Mucosa of gallbladder (tissue), 1 donor: ENCODE data around the gene RIGI. TPM values are rescaled to one million over a fixed set of nuclear protein-coding genes. Genes with fewer than 3 reads are reported as not detected.
"Not testable (repeated sequence)": the region's sequence is repeated elsewhere in the genome, so short reads cannot be mapped to it uniquely, and the experiment has no call there.

Source experiments
- DNase-seq: peaks from one replicate; pipeline ENCODE4 v3.0.0-alpha.2; 2020; ENCODE audit warnings: low spot score
- total RNA-seq: library from RNA; stranded (reverse); gene quantifications from one replicate; pipeline ENCODE4 v1.2.1, GENCODE V29; 2021
- donor health status: DM: no; HTN: no; CAD: no.

RIGI gene
- 9.4 TPM for total RNA-seq

- DNase-seq = peak; percentile 93
Observed at GRCh38 chr9:32526041-32526706, at the start of gene RIGI. Gene RIGI (minus strand): TSS chr9:32526196. CDS start chr9:32526166, 30 bp downstream.

DNA sequence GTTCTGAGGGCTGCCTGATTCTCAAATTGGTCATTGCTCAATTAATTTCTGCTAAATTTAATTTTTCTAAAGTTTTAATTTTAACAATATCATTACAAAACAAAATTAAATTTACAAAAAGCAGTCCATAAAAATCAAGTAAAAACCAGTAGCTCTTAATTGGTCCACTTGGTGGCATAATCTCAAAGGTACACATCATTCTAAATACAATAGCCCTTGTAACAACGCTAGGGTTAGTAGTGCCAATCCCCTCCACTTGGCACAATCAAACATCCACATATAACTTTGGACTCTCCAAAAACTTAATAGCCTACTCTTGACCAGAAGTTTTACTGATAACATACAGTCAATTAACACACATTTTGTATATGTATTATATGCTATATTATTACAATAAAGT is 48.9 kb upstream of the RIGI start:
- DNase-seq = no peak

DNA sequence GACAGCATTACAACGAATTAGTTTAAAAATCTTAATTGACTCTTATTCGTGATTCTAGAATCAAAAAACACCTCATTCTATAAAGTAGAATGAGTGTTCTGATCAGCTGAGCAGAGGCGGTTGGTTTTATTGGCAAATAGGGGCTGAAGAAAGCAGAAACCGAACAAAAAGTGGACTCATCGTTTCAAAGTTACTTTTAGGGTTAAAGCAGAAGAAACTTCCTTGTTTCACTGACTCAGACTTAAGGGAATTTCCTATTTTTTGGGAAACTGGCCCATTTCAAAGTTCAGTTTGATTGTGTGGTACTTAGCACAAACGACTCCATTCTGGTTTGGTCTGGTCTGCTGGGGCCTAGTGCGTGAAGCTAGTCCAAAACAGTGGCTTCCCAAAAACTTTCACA is 47.8 kb upstream of the RIGI start:
- DNase-seq = no peak

DNA sequence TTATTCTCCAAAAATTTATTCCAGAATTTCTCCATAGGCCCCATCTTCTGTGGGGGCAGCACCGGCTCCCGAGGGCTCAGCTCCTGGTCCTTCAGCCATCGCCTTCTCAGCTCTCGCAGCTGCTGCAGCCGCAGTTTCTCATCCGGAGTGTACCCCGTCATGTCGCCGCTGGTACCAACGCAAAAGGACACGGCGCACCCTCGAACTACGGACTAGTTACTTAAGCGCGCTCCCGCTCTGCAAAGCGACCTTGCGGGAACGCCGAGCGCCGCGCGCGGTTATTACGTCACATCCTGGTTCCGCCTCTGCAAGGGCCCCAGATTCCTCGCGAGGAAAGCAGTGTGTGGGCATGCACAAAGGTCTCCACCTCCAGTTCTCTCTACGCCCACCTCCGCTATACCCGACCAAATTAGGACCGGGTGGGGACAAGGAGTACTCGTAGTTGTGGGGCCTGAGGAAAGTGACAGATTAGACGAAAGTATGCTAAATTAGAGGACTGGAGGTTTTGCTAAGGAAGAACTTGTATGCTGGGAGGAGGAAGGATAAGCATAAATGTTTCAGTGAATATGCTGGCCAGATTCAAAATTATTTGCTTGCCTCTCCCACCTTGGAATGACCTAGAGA is 47.0 kb upstream of the RIGI start, which contains the start of gene NDUFB6:
NDUFB6 (minus strand) TSS at position 260 of the 624 bp plus-strand sequence; CDS start at position 161, 99 bp downstream.
- peak; percentile 95 for DNase-seq

GRCh38 chr9:32571969-32572899 is 46.2 kb upstream of the RIGI start:
- peak; percentile 67 for DNase-seq

- DNase-seq = no peak
Observed at GRCh38 chr9:32570262-32570661, 44.3 kb upstream of the RIGI start.

DNA sequence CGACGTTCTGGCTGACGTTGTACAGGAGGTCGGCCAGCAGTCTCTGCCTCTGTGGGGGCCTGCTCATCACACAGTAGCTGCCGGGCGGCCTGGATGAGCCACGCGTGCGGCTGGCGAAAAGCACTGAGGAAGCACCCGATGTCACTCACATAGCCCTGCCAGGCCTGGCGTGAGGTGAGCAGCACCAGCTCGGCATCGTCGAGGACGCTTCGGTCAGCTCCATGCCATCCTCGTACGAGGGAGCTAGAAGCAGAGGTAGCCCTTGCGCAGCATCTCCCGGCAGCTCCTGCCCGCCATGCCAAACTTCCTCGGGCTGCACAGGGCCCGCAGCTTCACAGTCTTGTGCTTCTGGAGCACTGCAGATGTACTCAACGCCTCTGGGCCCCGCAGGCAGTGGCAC is 40.8 kb upstream of the RIGI start:
- no peak for DNase-seq

- DNase-seq = no peak
Observed at GRCh38 chr9:32565967-32566366, 40.0 kb upstream of the RIGI start.

DNA sequence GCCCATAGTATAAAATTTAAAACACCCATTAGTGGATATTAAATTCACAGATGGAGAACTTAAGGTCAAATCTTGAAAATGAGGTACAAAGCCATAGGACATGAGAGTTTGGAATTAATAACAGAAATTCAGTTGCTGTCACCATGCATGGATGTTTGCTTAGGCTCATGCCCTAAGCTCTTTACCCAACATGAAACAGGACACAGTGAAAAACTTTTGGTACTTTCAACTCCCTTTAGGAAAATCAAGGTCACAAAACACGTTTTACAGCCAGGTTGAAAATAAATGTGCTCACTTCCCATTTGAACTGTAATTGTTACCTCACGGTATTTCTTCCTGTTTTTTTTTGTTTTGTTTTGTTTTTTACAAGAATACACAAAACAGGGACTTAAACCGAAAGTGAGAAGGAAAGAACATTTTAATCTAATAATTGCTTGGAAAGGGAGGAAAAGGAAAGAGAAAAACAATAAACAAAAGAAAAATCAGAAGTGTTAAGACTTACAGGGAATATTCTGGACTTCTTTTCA is 32.5 kb upstream of the RIGI start:
- no peak for DNase-seq

DNA sequence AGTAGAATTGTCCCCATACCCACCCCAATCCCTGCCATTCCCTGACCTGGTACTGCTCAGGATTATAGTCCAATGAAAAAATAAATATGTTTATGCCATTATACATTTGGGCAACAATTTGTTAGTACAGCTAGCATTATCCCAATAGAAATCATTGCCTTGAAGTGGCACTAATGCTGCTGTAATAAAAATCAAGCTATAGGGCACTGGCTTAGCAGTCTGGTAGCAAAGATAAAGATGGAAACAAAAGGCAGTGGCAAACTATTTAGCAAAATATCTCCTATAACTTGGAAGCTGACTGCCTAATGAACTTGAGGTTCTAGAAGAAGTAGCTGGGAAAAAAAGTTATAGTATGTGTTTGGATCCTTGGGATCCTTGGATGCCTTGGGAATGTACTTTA is 28.6 kb upstream of the RIGI start:
- no peak for DNase-seq

GRCh38 chr9:32554107-32554506 is 28.1 kb upstream of the RIGI start:
- DNase-seq = no peak

DNA sequence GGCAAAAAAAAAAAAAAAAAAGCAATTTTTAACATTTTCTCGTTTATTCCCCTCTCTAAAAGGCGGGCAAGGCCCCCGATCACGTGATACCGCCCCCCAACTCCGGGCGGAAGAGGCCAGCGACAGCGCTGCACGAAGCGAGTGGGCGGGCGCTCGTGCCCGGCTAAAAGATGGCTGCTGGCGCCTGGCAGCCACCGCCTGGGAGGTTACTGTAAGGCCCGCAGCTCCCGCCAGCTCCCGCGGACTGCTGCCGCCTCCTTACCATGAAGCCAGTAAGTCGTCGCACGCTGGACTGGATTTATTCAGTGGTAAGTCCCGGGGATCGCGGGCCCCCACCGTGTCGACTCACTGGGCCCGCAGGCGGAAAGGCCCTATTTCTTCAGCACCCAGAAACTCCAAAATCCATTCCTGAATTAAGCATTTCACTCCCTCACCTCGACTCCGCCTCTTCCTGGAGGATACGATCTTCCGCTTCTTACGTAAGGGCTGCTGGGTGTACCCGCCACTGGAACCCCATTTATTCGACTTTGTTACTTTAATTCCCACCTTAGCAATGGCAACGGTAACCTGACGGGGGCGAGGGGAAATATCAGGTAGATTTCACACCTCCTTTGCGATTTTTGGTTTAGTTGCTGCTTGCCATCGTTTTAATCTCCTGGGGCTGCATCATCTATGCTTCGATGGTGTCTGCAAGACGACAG is 26.3 kb upstream of the RIGI start, which contains the start of the genes SMIM27 and TOPORS:
SMIM27 (plus strand) TSS at position 156 of the 701 bp plus-strand sequence; CDS start at position 264, 108 bp downstream.
TOPORS (minus strand) TSS at position 415 of the 701 bp plus-strand sequence; CDS start at position 265, 150 bp downstream.
- peak; percentile 90 for DNase-seq

DNA sequence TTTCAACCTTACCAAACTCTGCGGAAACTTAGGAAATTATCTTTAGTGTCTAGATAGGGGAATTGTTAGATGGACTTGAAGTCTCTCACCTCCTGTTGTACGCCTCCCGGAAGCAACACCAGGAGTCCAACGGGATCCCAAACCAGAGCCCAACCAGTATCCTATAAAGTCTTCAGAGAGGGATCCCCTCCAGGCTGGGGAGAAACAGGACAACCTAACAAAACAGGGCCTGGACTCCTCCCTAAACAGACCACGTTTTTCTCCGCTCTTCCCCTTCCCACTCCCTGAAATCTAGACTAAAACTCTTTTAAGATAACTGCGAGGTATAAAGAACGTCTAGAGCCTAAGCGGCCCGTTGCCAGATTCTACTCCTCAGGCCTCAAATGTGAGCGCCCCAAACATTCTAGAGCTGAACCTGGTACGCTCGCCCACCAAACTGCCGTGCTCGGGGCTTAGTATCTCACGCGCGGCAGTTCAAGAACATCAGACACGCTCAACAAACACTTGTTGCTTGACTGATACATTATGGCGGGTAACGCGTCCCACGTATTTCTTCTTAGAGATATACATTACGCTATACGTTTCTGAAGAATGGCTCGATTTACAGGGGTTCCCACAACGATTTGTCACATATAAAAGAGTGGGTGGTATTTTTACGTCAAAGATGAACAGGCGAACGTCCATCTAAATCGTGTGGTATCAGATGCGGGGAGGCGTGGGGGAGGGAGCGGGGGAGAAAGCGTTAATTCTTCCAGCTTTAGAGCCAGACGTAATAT is 25.5 kb upstream of the RIGI start:
- DNase-seq = peak; percentile 18

- peak; percentile 93 for DNase-seq
Observed at GRCh38 chr9:32550562-32551275, 24.7 kb upstream of the RIGI start.

DNA sequence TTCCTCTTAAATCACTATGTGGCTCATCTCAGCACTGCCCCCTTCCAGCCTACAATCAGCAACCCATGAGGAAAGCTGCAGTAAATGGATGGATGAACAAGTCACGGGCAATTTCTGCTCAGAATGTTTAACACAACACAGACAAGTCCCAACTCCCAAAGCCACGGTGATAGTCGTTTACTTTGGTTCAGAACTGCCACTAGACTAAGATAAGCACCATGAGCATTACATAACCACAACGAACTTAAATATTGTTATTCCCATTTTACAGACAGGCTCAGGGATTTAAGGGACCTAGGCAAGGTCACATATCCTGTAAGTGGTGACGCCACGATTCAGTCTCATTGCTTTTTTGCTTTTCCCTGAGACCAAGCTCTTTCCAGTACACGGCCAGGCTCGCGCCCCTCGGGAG is 24.2 kb upstream of the RIGI start:
- DNase-seq = no peak

DNA sequence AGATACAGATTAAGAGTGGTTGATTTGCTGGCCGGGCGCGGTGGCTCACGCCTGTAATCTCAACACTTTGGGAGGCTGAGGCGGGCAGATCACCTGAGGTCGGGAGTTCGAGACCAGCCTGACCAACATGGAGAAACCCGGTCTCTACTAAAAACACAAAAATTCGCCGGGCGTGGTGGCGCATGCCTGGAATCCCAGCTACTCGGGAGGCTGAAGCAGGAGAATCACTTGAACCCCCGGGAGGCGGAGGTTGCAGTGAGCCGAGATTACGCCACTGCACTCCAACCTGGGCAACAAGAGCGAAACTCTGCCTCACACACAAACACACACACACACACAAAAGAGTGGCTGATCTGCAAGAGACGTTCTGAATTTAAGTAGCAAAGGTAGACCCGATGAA is 22.2 kb upstream of the RIGI start:
- DNase-seq = not testable (repeated sequence)

DNA sequence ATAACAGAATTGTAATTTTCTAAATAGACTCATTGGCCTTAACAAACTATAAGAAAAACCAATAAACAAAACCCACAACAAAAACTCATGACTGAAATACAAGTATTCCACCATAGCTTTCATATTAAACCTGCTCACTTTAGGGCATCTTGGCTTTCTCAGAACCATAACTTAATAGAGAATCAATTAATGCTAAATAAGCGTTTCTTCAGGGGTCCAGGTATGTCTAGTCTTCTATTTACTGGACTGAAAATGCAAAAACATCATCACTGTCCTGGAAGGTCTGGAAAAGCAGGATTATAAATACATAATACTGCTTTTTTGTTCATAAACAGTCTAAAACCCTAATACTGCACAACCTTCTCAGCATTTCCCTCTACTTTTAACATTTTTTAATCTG is 19.9 kb upstream of the RIGI start:
- no peak for DNase-seq

GRCh38 chr9:32543047-32543446 is 17.1 kb upstream of the RIGI start:
- DNase-seq = no peak

GRCh38 chr9:32533816-32534215 is 7.8 kb upstream of the RIGI start:
- DNase-seq = no peak

DNA sequence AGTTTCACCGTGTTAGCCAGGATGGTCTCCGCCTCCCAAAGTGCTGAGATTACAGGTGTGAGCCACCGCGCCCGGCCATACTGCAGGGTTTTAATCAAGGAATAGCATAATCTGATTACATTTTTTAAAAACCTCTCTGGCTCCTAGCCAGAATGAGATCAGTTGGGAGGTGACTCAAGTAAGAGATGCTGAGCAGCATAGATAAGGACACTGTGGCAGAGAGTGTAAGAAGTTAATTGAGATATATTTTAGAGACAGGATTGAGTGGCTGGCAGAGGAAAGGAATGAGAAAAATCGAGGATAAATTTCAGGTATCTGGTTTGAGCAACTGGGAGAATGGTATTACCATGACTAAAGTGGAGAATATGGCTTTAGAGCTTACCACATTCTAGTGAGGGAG is 7.3 kb upstream of the RIGI start:
- no peak for DNase-seq
